K562 (cell line): ENCODE data around the gene ENO2. TPM values are rescaled to one million over a fixed set of nuclear protein-coding genes. Genes with fewer than 3 reads are reported as not detected.
A peak's percentile ranks its signal among the peaks of the same experiment; 100 is the strongest.

Source experiments
- CBX1 ChIP-seq: sonication (generic); IDR thresholded peaks from 2 replicates; pipeline ENCODE4 v1.6.1; 2016; ENCODE audit warnings: antibody characterized with exemption, low read depth, mild to moderate bottlenecking
- CCNT2 ChIP-seq: IDR thresholded peaks from 2 replicates; pipeline ENCODE4 v1.6.1; 2011; ENCODE audit warnings: borderline replicate concordance, low read depth, mild to moderate bottlenecking, moderate library complexity, mixed read lengths, low read length; ENCODE audit not compliant: insufficient read length; ENCODE audit errors: extremely low read depth
- CREB1 ChIP-seq, 2 experiments: sonication (generic) in 1 of 2; formaldehyde crosslinking in 1 of 2; IDR thresholded peaks; 2 replicates each; pipeline versions ENCODE4 v1.6.1 to v1.8.0; 2012 to 2022; ENCODE audit warnings: inconsistent platforms in 1 of 2, mild to moderate bottlenecking in 1 of 2, missing genetic modification reagents in 1 of 2, moderate library complexity in 1 of 2
- DACH1 ChIP-seq: fragments of 450-650 bp; IDR thresholded peaks from 2 replicates; pipeline ENCODE4 v1.6.1; 2018; ENCODE audit not compliant: partially characterized antibody
- MYNN ChIP-seq, 2 experiments: sonication (generic); formaldehyde crosslinking in 1 of 2; IDR thresholded peaks; 2 replicates each; pipeline versions ENCODE4 v1.5.0 to v1.6.1; 2016 to 2020; ENCODE audit warnings: antibody characterized with exemption in 1 of 2, missing genetic modification reagents in 1 of 2
- POLR2B ChIP-seq: fragments of 450-650 bp; IDR thresholded peaks from 2 replicates; pipeline ENCODE4 v1.6.1; 2018; ENCODE audit warnings: low read depth; ENCODE audit not compliant: partially characterized antibody
- POLR2G ChIP-seq: fragments of 200-400 bp; formaldehyde crosslinking; IDR thresholded peaks from 2 replicates; pipeline ENCODE4 v1.6.1; 2017; ENCODE audit warnings: low read depth, mild to moderate bottlenecking, antibody characterized with exemption, low read length, moderate library complexity
- REST ChIP-seq, 2 experiments: fragments of 450-650 bp; formaldehyde crosslinking in 1 of 2; IDR thresholded peaks; 2 replicates each; pipeline versions ENCODE4 v1.4.0 to v1.6.1; 2014 to 2020; ENCODE audit warnings: mild to moderate bottlenecking in 2 of 2, borderline replicate concordance in 1 of 2, low read depth in 1 of 2
- SP1 ChIP-seq: sonication (generic); formaldehyde crosslinking; IDR thresholded peaks from 2 replicates; pipeline ENCODE4 v1.8.1; 2022; ENCODE audit warnings: mild to moderate bottlenecking, missing genetic modification reagents
- ZNF124 ChIP-seq: sonication (generic); formaldehyde crosslinking; IDR thresholded peaks from 2 replicates; pipeline ENCODE4 v1.8.1; 2022; ENCODE audit warnings: missing genetic modification reagents
- polyA plus RNA-seq, 8 experiments: library from polyadenylated mRNA; depleted of rRNA in 4 of 8; stranded (reverse) in 5 of 8; unstranded in 3 of 8; fragments of >200 nt; fragmentation: Nextera tagmentation in 2 of 8; fragmentation: Illumina TruSeq in 1 of 8; extraction: Ambion mirVana in 2 of 8; extraction: Trizol in 1 of 8; gene quantifications; 2 replicates each; pipeline versions ENCODE4 v1.2.1 to v1.2.3, GENCODE V29; 2011 to 2014; ENCODE audit warnings: inconsistent platforms in 1 of 8, missing spikeins in 1 of 8
- total RNA-seq, 7 experiments: library from RNA; depleted of rRNA in 6 of 7; stranded (reverse); fragments of >200 nt in 6 of 7; fragmentation: Illumina TruSeq in 2 of 7; extraction: Trizol in 2 of 7; gene quantifications; 2 replicates each; pipeline versions ENCODE4 v1.2.1 to v1.2.3, GENCODE V29; 2011 to 2021; ENCODE audit warnings: low replicate concordance in 1 of 7
- TF ChIP-seq, protein P1 (sequence below): sonication (generic); formaldehyde crosslinking; IDR thresholded peaks from 2 replicates; pipeline ENCODE4 v1.8.0; 2022; ENCODE audit warnings: mild to moderate bottlenecking, missing genetic modification reagents
- TF ChIP-seq, protein P2 (sequence below): sonication (generic); formaldehyde crosslinking; IDR thresholded peaks from 2 replicates; pipeline ENCODE4 v1.9.0; 2022; ENCODE audit warnings: mild to moderate bottlenecking, missing genetic modification reagents

ENO2 gene
- total and polyA plus RNA-seq, 9 of the 15 experiments (the other 6 are each of a cell fraction or from before 2014, with no cell fraction given), result 10.9 to 43.3 (median 21.0) TPM

- TF ChIP-seq REST (IDR thresholded peaks at IDR 0.05; ENCODE audit: borderline replicate concordance) (peak; percentile 39), REST (CRISPR knock-in tag; IDR thresholded peaks at IDR 0.05; ENCODE audit: low read depth) (no peak), CREB1 (IDR thresholded peaks at IDR 0.05) (peak; percentile 43; the same call in 1 of the 2 replicates), CREB1 (CRISPR knock-in tag; IDR thresholded peaks at IDR 0.05) (peak; percentile 56; the same call in 1 of the 2 replicates), CBX1 (peak; percentile 28; the same call in 1 of the 2 replicates), DACH1 (peak; percentile 69), ZNF124 (CRISPR knock-in tag) (no peak), CCNT2 (peak; percentile 34), MYNN (IDR thresholded peaks at IDR 0.05) (peak; percentile 40; the same call in 1 of the 2 replicates), MYNN (CRISPR knock-in tag; IDR thresholded peaks at IDR 0.05) (no peak), POLR2G (peak; percentile 83), SP1 (CRISPR knock-in tag) (peak; percentile 94), POLR2B (peak; percentile 10)
- TF ChIP-seq, protein P1, sequence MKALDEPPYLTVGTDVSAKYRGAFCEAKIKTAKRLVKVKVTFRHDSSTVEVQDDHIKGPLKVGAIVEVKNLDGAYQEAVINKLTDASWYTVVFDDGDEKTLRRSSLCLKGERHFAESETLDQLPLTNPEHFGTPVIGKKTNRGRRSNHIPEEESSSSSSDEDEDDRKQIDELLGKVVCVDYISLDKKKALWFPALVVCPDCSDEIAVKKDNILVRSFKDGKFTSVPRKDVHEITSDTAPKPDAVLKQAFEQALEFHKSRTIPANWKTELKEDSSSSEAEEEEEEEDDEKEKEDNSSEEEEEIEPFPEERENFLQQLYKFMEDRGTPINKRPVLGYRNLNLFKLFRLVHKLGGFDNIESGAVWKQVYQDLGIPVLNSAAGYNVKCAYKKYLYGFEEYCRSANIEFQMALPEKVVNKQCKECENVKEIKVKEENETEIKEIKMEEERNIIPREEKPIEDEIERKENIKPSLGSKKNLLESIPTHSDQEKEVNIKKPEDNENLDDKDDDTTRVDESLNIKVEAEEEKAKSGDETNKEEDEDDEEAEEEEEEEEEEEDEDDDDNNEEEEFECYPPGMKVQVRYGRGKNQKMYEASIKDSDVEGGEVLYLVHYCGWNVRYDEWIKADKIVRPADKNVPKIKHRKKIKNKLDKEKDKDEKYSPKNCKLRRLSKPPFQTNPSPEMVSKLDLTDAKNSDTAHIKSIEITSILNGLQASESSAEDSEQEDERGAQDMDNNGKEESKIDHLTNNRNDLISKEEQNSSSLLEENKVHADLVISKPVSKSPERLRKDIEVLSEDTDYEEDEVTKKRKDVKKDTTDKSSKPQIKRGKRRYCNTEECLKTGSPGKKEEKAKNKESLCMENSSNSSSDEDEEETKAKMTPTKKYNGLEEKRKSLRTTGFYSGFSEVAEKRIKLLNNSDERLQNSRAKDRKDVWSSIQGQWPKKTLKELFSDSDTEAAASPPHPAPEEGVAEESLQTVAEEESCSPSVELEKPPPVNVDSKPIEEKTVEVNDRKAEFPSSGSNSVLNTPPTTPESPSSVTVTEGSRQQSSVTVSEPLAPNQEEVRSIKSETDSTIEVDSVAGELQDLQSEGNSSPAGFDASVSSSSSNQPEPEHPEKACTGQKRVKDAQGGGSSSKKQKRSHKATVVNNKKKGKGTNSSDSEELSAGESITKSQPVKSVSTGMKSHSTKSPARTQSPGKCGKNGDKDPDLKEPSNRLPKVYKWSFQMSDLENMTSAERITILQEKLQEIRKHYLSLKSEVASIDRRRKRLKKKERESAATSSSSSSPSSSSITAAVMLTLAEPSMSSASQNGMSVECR (CRISPR knock-in tag), result peak; percentile 93
- TF ChIP-seq, protein P2, sequence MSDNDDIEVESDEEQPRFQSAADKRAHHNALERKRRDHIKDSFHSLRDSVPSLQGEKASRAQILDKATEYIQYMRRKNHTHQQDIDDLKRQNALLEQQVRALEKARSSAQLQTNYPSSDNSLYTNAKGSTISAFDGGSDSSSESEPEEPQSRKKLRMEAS (CRISPR knock-in tag), result peak; percentile 78
These were observed 42.0 kb upstream of the ENO2 start (continued) for GRCh38 chr12:6872073-6873048.
